ENCODE measurements around the gene ZFYVE16.

DNA sequence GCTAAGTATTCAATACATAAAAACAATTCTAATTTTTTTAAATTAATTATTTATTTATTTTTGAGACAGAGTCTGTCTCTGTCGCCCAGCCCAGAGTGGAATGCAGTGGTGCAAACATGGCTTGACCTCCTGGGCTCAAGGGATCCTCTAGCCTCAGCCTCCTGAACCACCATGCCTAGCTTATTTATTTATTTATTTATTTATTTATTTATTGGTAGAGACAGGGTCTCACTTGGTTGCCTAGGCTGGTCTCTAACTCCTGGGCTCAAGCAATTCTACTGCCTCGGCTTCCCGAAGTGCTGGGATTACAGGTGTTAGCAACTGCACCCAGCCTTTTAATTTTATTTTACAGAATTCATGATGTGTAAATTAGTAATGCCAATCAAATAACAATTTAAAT lies 33.7 kb upstream of the ZFYVE16 start:
- no peak for TF ChIP-seq POLR2A (IDR thresholded peaks at IDR 0.05)
- TF ChIP-seq, protein P1, sequence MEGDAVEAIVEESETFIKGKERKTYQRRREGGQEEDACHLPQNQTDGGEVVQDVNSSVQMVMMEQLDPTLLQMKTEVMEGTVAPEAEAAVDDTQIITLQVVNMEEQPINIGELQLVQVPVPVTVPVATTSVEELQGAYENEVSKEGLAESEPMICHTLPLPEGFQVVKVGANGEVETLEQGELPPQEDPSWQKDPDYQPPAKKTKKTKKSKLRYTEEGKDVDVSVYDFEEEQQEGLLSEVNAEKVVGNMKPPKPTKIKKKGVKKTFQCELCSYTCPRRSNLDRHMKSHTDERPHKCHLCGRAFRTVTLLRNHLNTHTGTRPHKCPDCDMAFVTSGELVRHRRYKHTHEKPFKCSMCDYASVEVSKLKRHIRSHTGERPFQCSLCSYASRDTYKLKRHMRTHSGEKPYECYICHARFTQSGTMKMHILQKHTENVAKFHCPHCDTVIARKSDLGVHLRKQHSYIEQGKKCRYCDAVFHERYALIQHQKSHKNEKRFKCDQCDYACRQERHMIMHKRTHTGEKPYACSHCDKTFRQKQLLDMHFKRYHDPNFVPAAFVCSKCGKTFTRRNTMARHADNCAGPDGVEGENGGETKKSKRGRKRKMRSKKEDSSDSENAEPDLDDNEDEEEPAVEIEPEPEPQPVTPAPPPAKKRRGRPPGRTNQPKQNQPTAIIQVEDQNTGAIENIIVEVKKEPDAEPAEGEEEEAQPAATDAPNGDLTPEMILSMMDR (IDR thresholded peaks at IDR 0.05): no peak

All from Peyer's patch (tissue), 4 donors.